ENCODE measurements around the gene RTN4RL1. TPM values are rescaled to one million over a fixed set of nuclear protein-coding genes. Genes with fewer than 3 reads are reported as not detected.

RTN4RL1 gene
- total and polyA plus RNA-seq, 2 of the 4 experiments (the other 2 are of a cell fraction) = under 0.01 to 0.03 TPM

GRCh38 chr17:1963250-1963649 lies 61.9 kb downstream of the RTN4RL1 start:
- Histone ChIP-seq H3K14ac (replicated peaks; ENCODE audit: low read depth, low read length) (no peak overlapping the region), H2AK5ac (ENCODE audit: low read depth, low read length) (no peak overlapping the region), H4K20me1 (ENCODE audit: insufficient read depth, low read length) (no peaks in the 10 kb centered on the region), H3K27ac (ENCODE audit: insufficient read depth, low read length) (no peak overlapping the region), H3K36me3 (ENCODE audit: control insufficient read depth, insufficient read depth, low read length) (no peaks in the 10 kb centered on the region), H2AFZ (replicated peaks; ENCODE audit: low read length, poor library complexity) (no peak overlapping the region), H3K23ac (ENCODE audit: low read depth, low read length) (no peak overlapping the region), H3K4ac (ENCODE audit: low read depth, low read length) (no peak overlapping the region), H3K4me2 (ENCODE audit: low read depth, low read length) (no peak overlapping the region), H3K18ac (ENCODE audit: low read depth, low read length) (no peak overlapping the region), H3K56ac (ENCODE audit: extremely low read depth, insufficient read depth, low read length) (no peak overlapping the region), H4K8ac (ENCODE audit: low read depth in 2 of 2, low read length in 2 of 2) (no peak overlapping the region), H3K79me1 (ENCODE audit: low read depth in 1 of 2, low read length in 2 of 2) (no peaks in the 10 kb centered on the region), H4K5ac (ENCODE audit: low read depth, low read length) (no peak overlapping the region), H2BK15ac (ENCODE audit: low read depth, low read length) (no peak overlapping the region), H2AK9ac (replicated peaks; ENCODE audit: low read depth, low read length, poor library complexity) (no peak overlapping the region), H3K9me1 (ENCODE audit: insufficient read depth, low read length) (no peaks in the 10 kb centered on the region), H3K4me1 (ENCODE audit: control insufficient read depth, insufficient read depth, low read length) (peaks cover 6% of the 10 kb centered on the region; the same call in 1 of the 2 replicates), H4K91ac (ENCODE audit: insufficient read depth, low read depth, low read length) (no peak overlapping the region), H2BK20ac (ENCODE audit: low read depth, low read length) (no peak overlapping the region), H2BK120ac (ENCODE audit: low read depth, low read length) (no peak overlapping the region), H3K9me3 (ENCODE audit: control insufficient read depth, insufficient read depth, low read length) (no peaks in the 10 kb centered on the region), H3K4me3 (ENCODE audit: insufficient read depth, low read depth, low read length) (no peak overlapping the region), H2BK5ac (ENCODE audit: low read depth, low read length, poor library complexity, severe bottlenecking) (no peak overlapping the region), H3K9ac (ENCODE audit: low read depth, low read length) (no peak overlapping the region), H3K27me3 (ENCODE audit: control insufficient read depth, insufficient read depth, low read length) (peaks cover 34% of the 10 kb centered on the region)
- dilution Hi-C loops (cut with HindIII; ENCODE audit: low sequenced_read_pairs, unreplicated experiment) (no loop called here), intact Hi-C loops (cut with micrococcal nuclease) (no loop called here), in situ Hi-C loops (cut with MboI; ENCODE audit: low sequenced_read_pairs) (no loop called here)
- TF ChIP-seq RAD21 (IDR thresholded peaks at IDR 0.05; ENCODE audit: low read length) (no peak), MXI1 (IDR thresholded peaks at IDR 0.05; ENCODE audit: borderline replicate concordance, low read depth, low read length) (no peak), NFE2L2 (IDR thresholded peaks at IDR 0.05; ENCODE audit: low read depth, low read length) (no peak), USF2 (IDR thresholded peaks at IDR 0.05; ENCODE audit: low read depth, low read length) (no peak), MAZ (IDR thresholded peaks at IDR 0.05; ENCODE audit: borderline replicate concordance, low read depth, low read length) (no peak), POLR2A (IDR thresholded peaks at IDR 0.05; ENCODE audit: low read depth, low read length) (no peak), CEBPB (IDR thresholded peaks at IDR 0.05; ENCODE audit: low read depth, low read length) (no peak), RFX5 (IDR thresholded peaks at IDR 0.05; ENCODE audit: low read depth, low read length) (no peak), CHD1 (IDR thresholded peaks at IDR 0.05; ENCODE audit: low read depth, low read length) (no peak), MAFK (IDR thresholded peaks at IDR 0.05; ENCODE audit: low read depth, low read length) (no peak), SMC3 (IDR thresholded peaks at IDR 0.05; ENCODE audit: low read depth, low read length) (no peak), ELK1 (IDR thresholded peaks at IDR 0.05; ENCODE audit: borderline replicate concordance, low read depth, low read length) (no peak), RCOR1 (IDR thresholded peaks at IDR 0.05; ENCODE audit: insufficient replicate concordance, low read length) (no peak), BHLHE40 (IDR thresholded peaks at IDR 0.05; ENCODE audit: low read depth, low read length) (no peak), FOS (IDR thresholded peaks at IDR 0.05; ENCODE audit: low read depth, low read length) (no peak), CTCF (conservative IDR thresholded peaks at IDR 0.05; ENCODE audit: low read depth, low read length) (no peak)
- POLR2A ChIA-PET (ENCODE audit: unreplicated experiment) = no interaction called here
- DNase-seq (no peak), ATAC-seq (ENCODE audit: low read depth) (no peak)
- CTCF ChIA-PET = no interaction called here
- WGBS, 2 experiments (ENCODE audit: extremely low coverage in 2 of 2, insufficient read length in 1 of 2) = no CpG with 5 or more reads among the region's 7 CpGs
- no TSS peak for BruUV-seq (replicated peaks)
